Vagina (tissue), 2 donors: ENCODE measurements around the gene CSTF1. TPM values are rescaled to one million over a fixed set of nuclear protein-coding genes. Genes with fewer than 3 reads are reported as not detected.

Source experiments
- DNase-seq, 2 donors: peaks; one replicate each; pipeline ENCODE4 v3.0.0-alpha.2; 2017; ENCODE audit errors: extremely low spot score in 2 of 2
- H3K27ac ChIP-seq: fragments of 200-600 bp; sonication (generic); one replicate; pipeline ENCODE4 v1.5.1; 2019
- H3K27me3 ChIP-seq: fragments of 200-600 bp; sonication (generic); one replicate; pipeline ENCODE4 v1.5.1; 2019
- H3K36me3 ChIP-seq, 2 donors: fragments of 200-600 bp; sonication (generic); one replicate each; pipeline ENCODE4 v1.5.1; 2017 to 2019
- H3K4me1 ChIP-seq: fragments of 200-600 bp; sonication (generic); one replicate; pipeline ENCODE4 v1.5.1; 2019
- H3K4me3 ChIP-seq, 2 donors: fragments of 200-600 bp; sonication (generic); 1 replicate in 1 of 2; 2 replicates in 1 of 2; pipeline ENCODE4 v1.5.1; 2016 to 2019
- H3K9me3 ChIP-seq: fragments of 200-600 bp; sonication (generic); one replicate; pipeline ENCODE4 v1.5.1; 2019
- CTCF ChIP-seq, 3 experiments: fragments of 450-650 bp in 2 of 3; fragments of 200-600 bp in 1 of 3; sonication (generic) in 1 of 3; IDR thresholded peaks; one replicate each; pipeline ENCODE4 v1.5.1; 2017 to 2019; ENCODE audit warnings: antibody characterized with exemption in 3 of 3, mild to moderate bottlenecking in 2 of 3, moderate library complexity in 2 of 3
- POLR2A ChIP-seq, 2 donors: fragments of 450-650 bp; IDR thresholded peaks; one replicate each; pipeline ENCODE4 v1.6.1; 2017; ENCODE audit warnings: antibody characterized with exemption in 2 of 2, mild to moderate bottlenecking in 2 of 2, moderate library complexity in 2 of 2
- POLR2AphosphoS5 ChIP-seq, 2 donors: sonication (generic); formaldehyde crosslinking; IDR thresholded peaks; one replicate each; pipeline ENCODE4 v1.9.0; 2017; ENCODE audit warnings: antibody characterized with exemption in 2 of 2, mild to moderate bottlenecking in 2 of 2, low read depth in 1 of 2; ENCODE audit not compliant: insufficient read depth in 1 of 2
- intact Hi-C: fragments of 100-400 bp; cut with DNase I; formaldehyde crosslinking; loops from one replicate; pipeline ENCODE4 v1.15.1; 2023
- total RNA-seq: library from RNA; depleted of rRNA; stranded (reverse); fragments of >200 nt; gene quantifications from one replicate; pipeline ENCODE4 v1.2.3, GENCODE V29; 2016

The CSTF1 gene
- total RNA-seq, 1 donor from 2014 or later: 27.0 TPM

DNA sequence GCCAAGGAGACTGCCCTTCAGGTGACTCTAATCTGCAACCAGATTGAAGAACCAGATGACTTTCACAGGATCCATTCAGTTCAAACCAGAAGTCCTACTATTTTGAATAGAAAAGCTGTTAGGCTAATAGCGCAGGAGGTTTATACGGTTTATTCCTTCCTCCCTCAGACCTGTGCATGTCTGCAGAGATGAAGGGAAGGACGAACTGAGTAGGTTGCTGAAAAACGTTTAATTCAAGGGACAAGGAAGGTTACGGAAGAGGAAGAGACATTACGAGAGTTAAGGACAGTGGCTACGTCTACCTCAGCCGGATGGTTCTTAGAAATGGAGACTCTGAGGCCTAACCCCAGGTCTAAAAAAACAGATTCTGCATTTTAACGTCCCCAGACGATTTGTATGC is 1.4 kb upstream of the CSTF1 start:
- no peak for TF ChIP-seq POLR2AphosphoS5 (IDR thresholded peaks at IDR 0.05; ENCODE audit: insufficient read depth in 1 of 2, low read depth in 1 of 2)
- TF ChIP-seq CTCF (IDR thresholded peaks at IDR 0.05): no peak
- TF ChIP-seq POLR2A (IDR thresholded peaks at IDR 0.05): no peak
- Histone ChIP-seq H3K27ac (no peak overlapping the region), H3K4me1 (peaks cover 20% of the 10 kb centered on the region), H3K27me3 (no peaks in the 10 kb centered on the region), H3K36me3 (peaks cover 0 to 7% of the 10 kb centered on the region in 2 donors), H3K4me3 (peak overlapping the region; percentile 88 to 90), H3K9me3 (no peaks in the 10 kb centered on the region)
- intact Hi-C loops: loop anchor here (10.0 kb wide), 1 partner anchor 74 kb away; the partner anchor contains the start of gene RTF2
- DNase-seq: no peak

- H3K9me3 ChIP-seq: no peaks in the 10 kb centered on the region
- peak overlapping the region; percentile 7 for H3K27ac ChIP-seq
- H3K27me3 ChIP-seq: no peaks in the 10 kb centered on the region
- TF ChIP-seq CTCF (IDR thresholded peaks at IDR 0.05) (no peak), POLR2A (IDR thresholded peaks at IDR 0.05) (no peak), POLR2AphosphoS5 (IDR thresholded peaks at IDR 0.05; ENCODE audit: insufficient read depth in 1 of 2, low read depth in 1 of 2) (no peak)
- H3K4me1 ChIP-seq: peaks cover 20% of the 10 kb centered on the region
- intact Hi-C loops: loop anchor here (10.0 kb wide), 1 partner anchor 73 kb away; the partner anchor contains the start of gene RTF2
- no peak for DNase-seq
- peaks cover 0 to 13% of the 10 kb centered on the region in 2 donors for H3K36me3 ChIP-seq
- peak overlapping the region; percentile 88 to 90 for H3K4me3 ChIP-seq
Observed at GRCh38 chr20:56391596-56392131, 781 bp upstream of the CSTF1 start.

DNA sequence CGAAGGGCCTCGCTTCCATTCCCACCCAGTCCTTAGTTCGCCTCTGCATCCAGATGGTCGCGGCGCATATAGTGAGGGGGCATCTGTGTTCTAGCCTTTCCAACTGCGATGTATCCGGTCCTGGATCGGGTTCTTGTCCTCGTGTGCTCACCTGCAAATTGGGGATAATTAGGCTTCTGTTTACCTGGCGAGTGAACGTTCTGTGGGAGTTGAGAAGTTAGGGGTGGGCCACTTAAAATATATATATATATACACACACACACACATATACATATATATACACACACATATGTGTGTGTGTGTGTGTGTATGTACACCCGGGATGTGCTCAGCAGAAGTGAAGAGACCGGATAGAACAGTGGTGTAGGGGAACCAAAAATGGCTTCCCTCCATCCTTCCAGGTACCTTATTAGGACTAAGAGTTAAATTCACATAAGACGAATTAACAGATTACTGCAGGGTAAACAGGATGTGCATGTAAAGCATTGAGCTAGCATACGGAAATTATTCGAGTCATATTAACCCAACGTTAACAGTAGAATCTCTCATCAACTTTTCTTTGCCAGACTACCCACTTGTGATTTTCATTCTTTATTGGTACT is 537 bp downstream of the CSTF1 start:
- Histone ChIP-seq H3K4me3 (peak overlapping the region; percentile 88 to 90), H3K4me1 (peaks cover 20% of the 10 kb centered on the region), H3K27ac (peak overlapping the region; percentile 85), H3K9me3 (no peaks in the 10 kb centered on the region), H3K36me3 (peaks cover 0 to 25% of the 10 kb centered on the region in 2 donors), H3K27me3 (no peaks in the 10 kb centered on the region)
- intact Hi-C loops: loop anchor here (10.0 kb wide), 1 partner anchor 72 kb away; the partner anchor contains the start of gene RTF2
- DNase-seq: no peak
- TF ChIP-seq CTCF (IDR thresholded peaks at IDR 0.05) (no peak), POLR2AphosphoS5 (IDR thresholded peaks at IDR 0.05; ENCODE audit: insufficient read depth in 1 of 2, low read depth in 1 of 2) (no peak), POLR2A (IDR thresholded peaks at IDR 0.05) (no peak)

GRCh38 chr20:56393653-56394052 is 1.2 kb downstream of the CSTF1 start:
- Histone ChIP-seq H3K9me3 (no peaks in the 10 kb centered on the region), H3K4me3 (peak overlapping the region; percentile 88 to 90), H3K27ac (no peak overlapping the region), H3K36me3 (peaks cover 0 to 32% of the 10 kb centered on the region in 2 donors), H3K27me3 (no peaks in the 10 kb centered on the region), H3K4me1 (peaks cover 20% of the 10 kb centered on the region)
- TF ChIP-seq POLR2AphosphoS5 (IDR thresholded peaks at IDR 0.05; ENCODE audit: insufficient read depth in 1 of 2, low read depth in 1 of 2) (no peak), CTCF (IDR thresholded peaks at IDR 0.05) (no peak), POLR2A (IDR thresholded peaks at IDR 0.05) (no peak)
- intact Hi-C loops: loop anchor here (10.0 kb wide), 1 partner anchor 71 kb away; the partner anchor contains the start of gene RTF2
- no peak for DNase-seq

DNA sequence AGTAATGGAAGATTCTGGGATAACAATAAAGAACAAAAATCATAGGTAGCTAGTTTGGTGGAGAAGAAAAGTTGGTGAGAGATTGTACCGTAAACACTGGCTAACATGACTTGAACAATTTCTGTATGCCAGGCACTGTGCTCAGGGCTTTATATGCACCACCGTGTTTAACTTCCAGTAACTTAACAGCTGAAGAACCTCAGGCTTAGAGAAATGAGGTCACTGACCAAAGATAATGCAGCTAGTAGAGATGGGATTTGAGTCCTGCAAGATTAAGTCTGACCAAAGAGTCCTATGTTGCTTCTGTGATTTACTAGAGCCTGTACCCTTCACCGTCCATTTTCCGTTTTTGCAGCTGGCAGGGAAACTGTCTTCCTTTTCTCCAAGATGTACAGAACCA is 2.7 kb downstream of the CSTF1 start:
- Histone ChIP-seq H3K9me3 (no peaks in the 10 kb centered on the region), H3K4me1 (peaks cover 24% of the 10 kb centered on the region), H3K4me3 (no peak overlapping the region), H3K27me3 (no peaks in the 10 kb centered on the region), H3K27ac (no peak overlapping the region), H3K36me3 (peaks cover 0 to 45% of the 10 kb centered on the region in 2 donors)
- intact Hi-C loops: loop anchor here (10.0 kb wide), 1 partner anchor 70 kb away; the partner anchor contains the start of gene RTF2
- DNase-seq: no peak
- TF ChIP-seq POLR2A (IDR thresholded peaks at IDR 0.05) (no peak), CTCF (IDR thresholded peaks at IDR 0.05) (no peak), POLR2AphosphoS5 (IDR thresholded peaks at IDR 0.05; ENCODE audit: insufficient read depth in 1 of 2, low read depth in 1 of 2) (no peak)
